Mononuclear cell (primary cell): ENCODE data around the gene TM9SF3. TPM values are rescaled to one million over a fixed set of nuclear protein-coding genes. Genes with fewer than 3 reads are reported as not detected.

Source experiments
- H3K27me3 ChIP-seq: 2 replicates; pipeline ENCODE4 v1.6.0; 2011; ENCODE audit warnings: low read length, control low read depth; ENCODE audit not compliant: insufficient read depth
- H3K4me1 ChIP-seq: 2 replicates; pipeline ENCODE4 v1.5.1; 2011; ENCODE audit warnings: mild to moderate bottlenecking, low read length, control low read depth; ENCODE audit not compliant: insufficient read depth
- H3K4me3 ChIP-seq: 2 replicates; pipeline ENCODE4 v1.5.1; 2011; ENCODE audit warnings: mild to moderate bottlenecking, low read length, moderate library complexity
- H3K9me3 ChIP-seq: 2 replicates; pipeline ENCODE4 v1.5.1; 2011; ENCODE audit warnings: low read depth, mild to moderate bottlenecking, control low read depth, low read length
- total RNA-seq: library from RNA; depleted of rRNA; stranded (reverse); fragments of >200 nt; gene quantifications from one replicate; pipeline ENCODE4 v1.2.3, GENCODE V29; 2012

The TM9SF3 gene
- total RNA-seq, 1 donor: 122 TPM

- no peaks in the 10 kb centered on the region for H3K9me3 ChIP-seq
- H3K4me3 ChIP-seq: peak within 1 kb of the TSS; percentile 20
- peaks cover 24% of the 10 kb centered on the region for H3K4me1 ChIP-seq
- H3K27me3 ChIP-seq: peaks cover 57% of the 10 kb centered on the region
Measured at GRCh38 chr10:96513698-96514561, 72.9 kb downstream of the TM9SF3 start, which contains the start of gene TLL2. Gene TLL2 (minus strand): TSS chr10:96513926. CDS start chr10:96513685, 241 bp downstream.

GRCh38 chr10:96513305-96513697 is 73.5 kb downstream of the TM9SF3 start:
- Histone ChIP-seq H3K4me3 (peak overlapping the region; percentile 20), H3K4me1 (peaks cover 24% of the 10 kb centered on the region), H3K9me3 (no peaks in the 10 kb centered on the region), H3K27me3 (peaks cover 57% of the 10 kb centered on the region)

GRCh38 chr10:96512524-96513304 is 74.1 kb downstream of the TM9SF3 start:
- H3K9me3 ChIP-seq: no peaks in the 10 kb centered on the region
- H3K27me3 ChIP-seq: peaks cover 57% of the 10 kb centered on the region
- peak overlapping the region; percentile 20 for H3K4me3 ChIP-seq
- peaks cover 24% of the 10 kb centered on the region for H3K4me1 ChIP-seq

GRCh38 chr10:96511044-96511945 is 75.5 kb downstream of the TM9SF3 start:
- Histone ChIP-seq H3K4me1 (peaks cover 24% of the 10 kb centered on the region), H3K27me3 (peaks cover 53% of the 10 kb centered on the region), H3K4me3 (no peak overlapping the region), H3K9me3 (no peaks in the 10 kb centered on the region)

GRCh38 chr10:96509017-96509641 is 77.7 kb downstream of the TM9SF3 start:
- Histone ChIP-seq H3K9me3 (no peaks in the 10 kb centered on the region), H3K27me3 (peaks cover 31% of the 10 kb centered on the region), H3K4me1 (peaks cover 21% of the 10 kb centered on the region), H3K4me3 (no peak overlapping the region)

- no peaks in the 10 kb centered on the region for H3K9me3 ChIP-seq
- H3K4me3 ChIP-seq: no peak overlapping the region
- peaks cover 11% of the 10 kb centered on the region for H3K27me3 ChIP-seq
- no peaks in the 10 kb centered on the region for H3K4me1 ChIP-seq
Measured at GRCh38 chr10:96507044-96507443, 79.8 kb downstream of the TM9SF3 start.

- H3K4me3 ChIP-seq: no peak overlapping the region
Measured at GRCh38 chr10:96505150-96506136, 81.4 kb downstream of the TM9SF3 start.

GRCh38 chr10:96502561-96503282 is 84.1 kb downstream of the TM9SF3 start:
- Histone ChIP-seq H3K4me3 (no peak overlapping the region), H3K27me3 (peaks cover 3% of the 10 kb centered on the region), H3K9me3 (no peaks in the 10 kb centered on the region), H3K4me1 (no peaks in the 10 kb centered on the region)

More at GRCh38 chr10:96505150-96506136, 81.4 kb downstream of the TM9SF3 start:
- no peaks in the 10 kb centered on the region for H3K27me3 ChIP-seq
- no peaks in the 10 kb centered on the region for H3K4me1 ChIP-seq
- H3K9me3 ChIP-seq: no peaks in the 10 kb centered on the region

GRCh38 chr10:96501985-96502384 is 84.8 kb downstream of the TM9SF3 start:
- H3K27me3 ChIP-seq: peaks cover 3% of the 10 kb centered on the region
- H3K4me1 ChIP-seq: no peaks in the 10 kb centered on the region
- no peak overlapping the region for H3K4me3 ChIP-seq
- H3K9me3 ChIP-seq: no peaks in the 10 kb centered on the region

GRCh38 chr10:96500519-96500918 is 86.3 kb downstream of the TM9SF3 start:
- no peak overlapping the region for H3K4me3 ChIP-seq
- no peaks in the 10 kb centered on the region for H3K9me3 ChIP-seq
- H3K27me3 ChIP-seq: peaks cover 3% of the 10 kb centered on the region
- H3K4me1 ChIP-seq: no peaks in the 10 kb centered on the region

GRCh38 chr10:96500050-96500449 is 86.8 kb downstream of the TM9SF3 start:
- H3K9me3 ChIP-seq: no peaks in the 10 kb centered on the region
- no peak overlapping the region for H3K4me3 ChIP-seq
- H3K4me1 ChIP-seq: no peaks in the 10 kb centered on the region
- H3K27me3 ChIP-seq: peaks cover 3% of the 10 kb centered on the region

GRCh38 chr10:96497391-96497790 is 89.4 kb downstream of the TM9SF3 start:
- Histone ChIP-seq H3K9me3 (no peaks in the 10 kb centered on the region), H3K27me3 (peaks cover 3% of the 10 kb centered on the region), H3K4me1 (no peaks in the 10 kb centered on the region), H3K4me3 (no peak overlapping the region)
